ENCODE results near the gene AKAP3.

DNA sequence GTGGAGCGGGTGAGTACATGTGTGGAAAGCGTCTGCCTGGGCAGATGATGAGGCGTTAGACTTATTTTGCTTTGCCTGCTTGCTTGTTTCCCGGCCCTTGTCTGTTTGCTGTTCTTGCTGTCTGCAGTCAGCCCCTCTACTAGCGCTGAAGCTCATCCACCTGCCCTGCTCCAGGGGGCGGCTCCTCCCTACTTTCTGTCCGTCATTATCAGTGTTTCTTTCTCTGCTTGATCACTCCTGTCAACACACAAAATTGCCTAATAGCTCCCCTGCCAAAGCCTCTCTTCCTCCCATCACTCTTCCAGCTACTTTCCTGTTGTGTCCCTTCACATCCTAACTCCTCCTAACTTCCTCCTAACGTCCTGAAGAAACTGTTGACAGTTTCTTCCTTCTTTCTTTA lies 36.5 kb upstream of the AKAP3 start:
- TF ChIP-seq POLR2A (IDR thresholded peaks at IDR 0.05) = no peak
- TF ChIP-seq, protein P1, sequence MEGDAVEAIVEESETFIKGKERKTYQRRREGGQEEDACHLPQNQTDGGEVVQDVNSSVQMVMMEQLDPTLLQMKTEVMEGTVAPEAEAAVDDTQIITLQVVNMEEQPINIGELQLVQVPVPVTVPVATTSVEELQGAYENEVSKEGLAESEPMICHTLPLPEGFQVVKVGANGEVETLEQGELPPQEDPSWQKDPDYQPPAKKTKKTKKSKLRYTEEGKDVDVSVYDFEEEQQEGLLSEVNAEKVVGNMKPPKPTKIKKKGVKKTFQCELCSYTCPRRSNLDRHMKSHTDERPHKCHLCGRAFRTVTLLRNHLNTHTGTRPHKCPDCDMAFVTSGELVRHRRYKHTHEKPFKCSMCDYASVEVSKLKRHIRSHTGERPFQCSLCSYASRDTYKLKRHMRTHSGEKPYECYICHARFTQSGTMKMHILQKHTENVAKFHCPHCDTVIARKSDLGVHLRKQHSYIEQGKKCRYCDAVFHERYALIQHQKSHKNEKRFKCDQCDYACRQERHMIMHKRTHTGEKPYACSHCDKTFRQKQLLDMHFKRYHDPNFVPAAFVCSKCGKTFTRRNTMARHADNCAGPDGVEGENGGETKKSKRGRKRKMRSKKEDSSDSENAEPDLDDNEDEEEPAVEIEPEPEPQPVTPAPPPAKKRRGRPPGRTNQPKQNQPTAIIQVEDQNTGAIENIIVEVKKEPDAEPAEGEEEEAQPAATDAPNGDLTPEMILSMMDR (IDR thresholded peaks at IDR 0.05) = no peak

Measured in uterus (tissue), 2 donors.